Activated T-cell treated with anti-CD3 and anti-CD28 coated beads for 4 hours (primary cell): ENCODE measurements around the gene PPP1R2C.

ENCODE experiments used
- DNase-seq: peaks from one replicate; pipeline ENCODE4 v3.0.0-alpha.2; 2020

The PPP1R2C gene

DNA sequence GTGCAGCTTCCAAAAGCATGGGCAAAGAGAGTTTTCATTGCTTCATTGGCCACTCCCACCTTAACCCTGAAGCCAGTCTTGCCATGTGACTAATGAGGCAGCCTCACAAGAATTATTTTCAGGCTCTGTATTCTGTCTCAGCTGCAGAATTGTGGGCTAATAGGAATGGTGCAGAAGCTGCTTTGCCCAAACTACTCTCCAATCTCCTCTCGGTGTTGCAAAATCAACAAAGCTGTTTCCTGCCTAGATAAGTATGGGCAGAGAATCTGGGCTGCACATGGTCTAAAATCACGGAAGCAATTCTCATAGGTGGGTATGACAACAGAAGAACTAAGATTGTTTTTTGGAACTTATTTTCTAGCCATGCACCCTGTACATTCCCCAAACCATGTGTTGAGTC is 31.4 kb downstream of the PPP1R2C start:
- no peak for DNase-seq

GRCh38 chrX:42740456-42740855 is 37.5 kb downstream of the PPP1R2C start:
- DNase-seq: no peak

- no peak for DNase-seq
Observed at GRCh38 chrX:42739741-42740140, 38.2 kb downstream of the PPP1R2C start.

DNA sequence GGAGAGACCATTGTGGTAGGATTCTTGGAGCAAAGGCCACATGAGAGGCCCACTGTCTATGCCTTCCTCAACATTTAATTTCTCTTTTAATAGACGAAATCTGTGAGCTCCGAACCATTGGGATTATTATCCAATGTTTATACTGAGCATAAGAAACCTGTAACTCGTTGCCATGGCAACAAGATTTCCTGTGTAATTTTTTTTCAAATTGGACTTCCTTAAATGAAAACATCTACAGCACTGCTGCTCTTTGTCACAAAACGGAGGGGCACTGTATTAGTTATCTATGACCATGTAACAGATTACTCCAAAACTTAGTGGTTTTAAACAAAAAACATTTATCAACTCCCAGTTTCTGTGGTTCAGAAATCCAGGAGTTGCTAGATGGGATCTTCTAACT is 38.7 kb downstream of the PPP1R2C start:
- DNase-seq: no peak

- no peak for DNase-seq
Observed at GRCh38 chrX:42738552-42738951, 39.4 kb downstream of the PPP1R2C start.

DNA sequence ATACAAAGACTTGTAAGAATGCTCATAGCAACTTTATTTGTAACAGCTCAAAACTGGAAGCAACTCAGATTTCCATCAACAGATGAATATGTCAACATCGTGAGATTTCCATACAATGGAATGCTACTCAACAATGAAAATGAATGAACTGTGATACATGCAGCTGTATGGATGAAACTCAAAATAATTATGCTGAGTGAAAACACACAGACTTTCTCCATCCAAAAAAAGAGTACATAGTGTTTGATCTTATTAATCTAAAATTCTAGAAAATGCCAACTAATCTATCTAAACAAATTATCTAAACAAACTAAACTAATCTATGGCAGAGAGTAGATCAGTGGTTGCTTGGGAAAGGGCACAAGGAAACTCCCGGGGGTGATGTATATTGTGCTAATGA is 42.7 kb downstream of the PPP1R2C start:
- DNase-seq: no peak

- no peak for DNase-seq
Observed at GRCh38 chrX:42732506-42732905, 45.5 kb downstream of the PPP1R2C start.
